Fibroblast of the aortic adventitia (primary cell): ENCODE results near the gene CDH8. TPM values are rescaled to one million over a fixed set of nuclear protein-coding genes. Genes with fewer than 3 reads are reported as not detected.
"Not testable (repeated sequence)": the region's sequence is repeated elsewhere in the genome, so short reads cannot be mapped to it uniquely, and the experiment has no call there.

Experiments
- DNase-seq: peaks from one replicate; pipeline ENCODE4 v3.0.0-alpha.2; 2010; ENCODE audit warnings: low read depth
- H3K4me3 ChIP-seq: 2 replicates; pipeline ENCODE4 v1.5.1; 2011; ENCODE audit warnings: low read depth, mild to moderate bottlenecking, control low read depth, low read length, moderate library complexity
- CTCF ChIP-seq: IDR thresholded peaks from 2 replicates; pipeline ENCODE4 v1.5.1; 2011; ENCODE audit warnings: mild to moderate bottlenecking, low read length, control low read depth, inconsistent platforms; ENCODE audit not compliant: insufficient read depth
- total RNA-seq: library from RNA; depleted of rRNA; stranded (reverse); fragments of >200 nt; gene quantifications from 2 replicates; pipeline ENCODE4 v1.2.3, GENCODE V29; 2012; ENCODE audit warnings: low replicate concordance

Gene CDH8
- total RNA-seq, 1 donor = not detected

GRCh38 chr16:61929776-61930175 is 106.5 kb downstream of the CDH8 start:
- TF ChIP-seq CTCF = no peak
- DNase-seq = no peak
- H3K4me3 ChIP-seq = no peak overlapping the region

GRCh38 chr16:61926766-61927165 is 109.5 kb downstream of the CDH8 start:
- DNase-seq = no peak
- no peak overlapping the region for H3K4me3 ChIP-seq
- TF ChIP-seq CTCF = no peak

- no peak overlapping the region for H3K4me3 ChIP-seq
- DNase-seq = no peak
- no peak for TF ChIP-seq CTCF
These were observed 112.6 kb downstream of the CDH8 start for GRCh38 chr16:61923629-61924028.

GRCh38 chr16:61921373-61921772 is 114.9 kb downstream of the CDH8 start:
- TF ChIP-seq CTCF = no peak
- no peak for DNase-seq
- H3K4me3 ChIP-seq = no peak overlapping the region

GRCh38 chr16:61917865-61918826 is 118.1 kb downstream of the CDH8 start:
- H3K4me3 ChIP-seq, DNase-seq: not testable (repeated sequence)

- no peak overlapping the region for H3K4me3 ChIP-seq
- no peak for DNase-seq
- TF ChIP-seq CTCF = no peak
These were observed 120.7 kb downstream of the CDH8 start for GRCh38 chr16:61915569-61915968.

- TF ChIP-seq CTCF = no peak
These were observed 127.2 kb downstream of the CDH8 start for GRCh38 chr16:61909074-61909473.

More at GRCh38 chr16:61909074-61909473, 127.2 kb downstream of the CDH8 start:
- no peak overlapping the region for H3K4me3 ChIP-seq
- DNase-seq = no peak
